ENCODE measurements around the gene PACSIN1.

DNA sequence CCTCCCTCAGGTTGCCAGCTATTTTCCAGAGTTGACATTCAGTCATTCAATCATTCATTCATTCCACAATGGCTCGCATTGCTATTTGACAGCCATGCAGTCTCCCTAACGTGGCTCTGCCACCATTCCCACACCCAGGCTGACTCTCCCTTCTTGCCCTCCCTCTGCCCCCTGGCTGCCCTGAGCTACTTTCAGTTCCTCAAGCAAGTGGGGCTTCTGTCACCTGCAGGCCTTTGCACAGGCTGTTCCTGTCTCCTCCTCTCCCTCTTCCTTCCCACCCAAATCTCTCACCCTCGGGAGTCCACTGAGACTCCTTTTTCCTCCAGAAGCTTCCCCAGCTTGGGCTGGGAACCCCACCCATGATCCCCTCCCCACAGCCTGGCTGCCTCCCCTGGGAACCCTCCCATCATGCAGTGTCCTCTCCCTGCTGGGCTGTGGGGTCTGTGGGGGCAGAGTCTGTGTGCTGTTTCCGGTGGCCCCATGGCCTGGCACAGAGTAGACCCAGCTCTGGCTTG lies 2.6 kb downstream of the PACSIN1 start:
- TF ChIP-seq CTCF (IDR thresholded peaks at IDR 0.05) = no peak
- no peak for TF ChIP-seq POLR2A (IDR thresholded peaks at IDR 0.05)
